ENCODE results near the gene ZFP69. TPM values are rescaled to one million over a fixed set of nuclear protein-coding genes. Genes with fewer than 3 reads are reported as not detected.
"Not testable (repeated sequence)": the region's sequence is repeated elsewhere in the genome, so short reads cannot be mapped to it uniquely, and the experiment has no call there.

Gene ZFP69
- total RNA-seq, 1 donor from 2014 or later, result 8.9 TPM

GRCh38 chr1:40478276-40478675, 1.2 kb downstream of the ZFP69 start:
- peak overlapping the region; percentile 90 for H3K4me2 ChIP-seq
- no peaks in the 10 kb centered on the region for H3K27me3 ChIP-seq
- Mint-ChIP-seq H3K4me1 (peaks cover 7% of the 10 kb centered on the region), H3K4me3 (peak overlapping the region; percentile 89), H3K27me3 (ENCODE audit: insufficient read depth, low read depth) (peaks cover under 1% of the 10 kb centered on the region), H3K9me3 (peaks cover 58% of the 10 kb centered on the region), H3K27ac (peak overlapping the region; percentile 58), H3K36me3 (peaks cover 43% of the 10 kb centered on the region)
- peak overlapping the region; percentile 80 for H3K4me3 ChIP-seq
- H3K9me3 ChIP-seq (ENCODE audit: low read depth), result peaks cover 16% of the 10 kb centered on the region
- DNase-seq (ENCODE audit: low spot score), result no peak
- peaks cover 10% of the 10 kb centered on the region for H3F3A ChIP-seq (ENCODE audit: low read depth)
- H3K36me3 ChIP-seq, result no peaks in the 10 kb centered on the region
- no peak overlapping the region for H2AFZ ChIP-seq (replicated peaks)
- H3K27ac ChIP-seq, result no peak overlapping the region
- H4K20me1 ChIP-seq (ENCODE audit: low read depth), result no peaks in the 10 kb centered on the region
- no peaks in the 10 kb centered on the region for H3K79me2 ChIP-seq (ENCODE audit: low read depth)
- peaks cover 9% of the 10 kb centered on the region for H3K4me1 ChIP-seq
- TF ChIP-seq EZH2phosphoT487 (IDR thresholded peaks at IDR 0.05), result no peak
- TF ChIP-seq CTCF (IDR thresholded peaks at IDR 0.05), result no peak
- TF ChIP-seq EZH2 (IDR thresholded peaks at IDR 0.05), result no peak
- no peak overlapping the region for H3K9ac ChIP-seq

- Mint-ChIP-seq H3K27me3 (ENCODE audit: insufficient read depth, low read depth) (peaks cover 2% of the 10 kb centered on the region), H3K4me1 (peaks cover 7% of the 10 kb centered on the region)
Measured at GRCh38 chr1:40479156-40479555, 2.1 kb downstream of the ZFP69 start.

GRCh38 chr1:40495315-40495903, 18.3 kb downstream of the ZFP69 start:
- Mint-ChIP-seq H3K4me3 (no peak overlapping the region), H3K27ac (no peak overlapping the region), H3K27me3 (ENCODE audit: insufficient read depth, low read depth) (no peaks in the 10 kb centered on the region), H3K9me3 (peaks cover 59% of the 10 kb centered on the region), H3K4me1 (no peaks in the 10 kb centered on the region), H3K36me3 (peaks cover 53% of the 10 kb centered on the region)
- H3K27ac ChIP-seq, result no peak overlapping the region
- H4K20me1 ChIP-seq (ENCODE audit: low read depth), result no peaks in the 10 kb centered on the region
- H2AFZ ChIP-seq (replicated peaks), result no peak overlapping the region
- peaks cover 44% of the 10 kb centered on the region for H3K36me3 ChIP-seq
- H3K4me3 ChIP-seq, result no peak overlapping the region
- TF ChIP-seq EZH2 (IDR thresholded peaks at IDR 0.05), result no peak
- H3K4me2 ChIP-seq, result no peak overlapping the region
- DNase-seq (ENCODE audit: low spot score), result no peak
- no peaks in the 10 kb centered on the region for H3K27me3 ChIP-seq
- no peaks in the 10 kb centered on the region for H3K79me2 ChIP-seq (ENCODE audit: low read depth)
- no peak overlapping the region for H3K9ac ChIP-seq
- H3K9me3 ChIP-seq (ENCODE audit: low read depth), result peaks cover 27% of the 10 kb centered on the region
- H3K4me1 ChIP-seq, result no peaks in the 10 kb centered on the region
- no peaks in the 10 kb centered on the region for H3F3A ChIP-seq (ENCODE audit: low read depth)

More at GRCh38 chr1:40479156-40479555, 2.1 kb downstream of the ZFP69 start:
- DNase-seq (ENCODE audit: low spot score), result no peak
- Histone ChIP-seq H3K9ac (no peak overlapping the region), H3K4me2 (no peak overlapping the region), H3K27ac (no peak overlapping the region), H3K27me3 (no peaks in the 10 kb centered on the region), H3K36me3 (no peaks in the 10 kb centered on the region), H3F3A (ENCODE audit: low read depth) (peaks cover 10% of the 10 kb centered on the region), H4K20me1 (ENCODE audit: low read depth) (no peaks in the 10 kb centered on the region), H3K79me2 (ENCODE audit: low read depth) (no peaks in the 10 kb centered on the region), H2AFZ (replicated peaks) (no peak overlapping the region), H3K4me3 (no peak overlapping the region), H3K4me1 (peaks cover 9% of the 10 kb centered on the region), H3K9me3 (ENCODE audit: low read depth) (peaks cover 16% of the 10 kb centered on the region)
- Mint-ChIP-seq H3K36me3 (peaks cover 49% of the 10 kb centered on the region), H3K9me3 (peaks cover 55% of the 10 kb centered on the region), H3K27ac (no peak overlapping the region), H3K4me3 (no peak overlapping the region)
- TF ChIP-seq EZH2 (IDR thresholded peaks at IDR 0.05) (no peak), EZH2phosphoT487 (IDR thresholded peaks at IDR 0.05) (no peak), CTCF (IDR thresholded peaks at IDR 0.05) (no peak)

GRCh38 chr1:40502651-40503050, 25.6 kb downstream of the ZFP69 start:
- not testable (repeated sequence) for H3K4me3 ChIP-seq; DNase-seq (ENCODE audit: low spot score); H3K79me2 ChIP-seq (ENCODE audit: low read depth); H3K4me3 Mint-ChIP-seq; H3K27ac ChIP-seq; H3K4me1 Mint-ChIP-seq; H3K9ac ChIP-seq; H3K27me3 Mint-ChIP-seq (ENCODE audit: insufficient read depth, low read depth); H3K9me3 ChIP-seq (ENCODE audit: low read depth); H2AFZ ChIP-seq (replicated peaks); H3K4me1 ChIP-seq; H3K4me2 ChIP-seq; H3K36me3 ChIP-seq; H3K27me3 ChIP-seq; H4K20me1 ChIP-seq (ENCODE audit: low read depth); H3K27ac Mint-ChIP-seq; H3F3A ChIP-seq (ENCODE audit: low read depth)
- Mint-ChIP-seq H3K36me3 (peaks cover 33% of the 10 kb centered on the region), H3K9me3 (peaks cover 58% of the 10 kb centered on the region)
